Esophagus muscularis mucosa (tissue), 3 donors: ENCODE measurements around the gene RPL28.
"Not testable (repeated sequence)": the region's sequence is repeated elsewhere in the genome, so short reads cannot be mapped to it uniquely, and the experiment has no call there.

Experiments used
- CTCF ChIP-seq, 3 experiments: fragments of 200-600 bp in 2 of 3; fragments of 450-650 bp in 1 of 3; sonication (generic) in 2 of 3; IDR thresholded peaks; one replicate each; pipeline ENCODE4 v1.5.1; 2017 to 2019; ENCODE audit warnings: antibody characterized with exemption in 3 of 3, mild to moderate bottlenecking in 2 of 3, moderate library complexity in 1 of 3
- EP300 ChIP-seq: sonication (generic); formaldehyde crosslinking; IDR thresholded peaks from one replicate; pipeline ENCODE4 v1.6.1; 2017; ENCODE audit warnings: antibody characterized with exemption

DNA sequence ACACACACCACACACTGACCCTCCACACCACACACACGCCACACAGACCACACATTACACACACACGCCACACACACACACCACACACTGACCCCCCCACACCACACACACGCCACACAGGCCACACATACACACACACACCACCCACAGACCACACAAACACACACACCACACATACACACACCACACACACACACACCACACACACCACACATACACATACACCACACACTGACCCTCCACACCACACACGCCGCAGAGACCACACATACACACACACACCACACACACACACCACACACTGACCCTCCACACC, 62.4 kb downstream of the RPL28 start:
- TF ChIP-seq CTCF (IDR thresholded peaks at IDR 0.05); EP300: not testable (repeated sequence)
